Left lung (tissue), 10 donors: ENCODE results near the gene PEX5L. TPM values are rescaled to one million over a fixed set of nuclear protein-coding genes. Genes with fewer than 3 reads are reported as not detected.
A peak's percentile ranks its signal among the peaks of the same experiment; 100 is the strongest.

Source experiments
- ATAC-seq: fragments of 200-7000 bp; cut with Tn5 transposase; one replicate; pipeline ENCODE4 v1.9.1; 2020; ENCODE audit warnings: moderate library complexity
- DNase-seq, 4 donors: peaks; one replicate each; pipeline ENCODE4 v3.0.0-alpha.2; 2013 to 2020
- H3K27ac ChIP-seq, 2 donors: fragments of 200-600 bp; sonication (generic) in 1 of 2; one replicate each; pipeline versions ENCODE4 v1.5.0 to v1.8.0; 2020 to 2021
- H3K27me3 ChIP-seq, 2 donors: fragments of 200-600 bp; sonication (generic) in 1 of 2; one replicate each; pipeline versions ENCODE4 v1.5.0 to v1.8.0; 2020 to 2021
- H3K36me3 ChIP-seq, 2 donors: fragments of 200-600 bp; sonication (generic) in 1 of 2; one replicate each; pipeline versions ENCODE4 v1.5.0 to v1.8.0; 2020 to 2021
- H3K4me1 ChIP-seq, 2 donors: fragments of 200-600 bp; one replicate each; pipeline ENCODE4 v1.8.0; 2021
- H3K4me3 ChIP-seq, 2 donors: fragments of 200-600 bp; sonication (generic) in 1 of 2; one replicate each; pipeline versions ENCODE4 v1.5.0 to v1.8.0; 2020 to 2021; ENCODE audit warnings: mild to moderate bottlenecking in 1 of 2
- H3K9me3 ChIP-seq, 2 donors: fragments of 200-600 bp; sonication (generic) in 1 of 2; one replicate each; pipeline versions ENCODE4 v1.5.0 to v1.8.0; 2020 to 2021
- CTCF ChIP-seq, 2 donors: fragments of 200-600 bp; sonication (generic) in 1 of 2; IDR thresholded peaks; one replicate each; pipeline versions ENCODE4 v1.5.0 to v1.8.0; 2021; ENCODE audit warnings: antibody characterized with exemption in 2 of 2
- intact Hi-C, 2 donors: fragments of 100-400 bp; cut with DNase I; formaldehyde crosslinking; loops; one replicate each; pipeline versions ENCODE4 v1.11.2 to v1.14.2; 2022
- polyA plus RNA-seq, 6 donors: library from polyadenylated mRNA; unstranded; fragments of 120-200 nt; gene quantifications; one replicate each; pipeline ENCODE4 v1.2.1, GENCODE V29; 2013; ENCODE audit not compliant: insufficient read length in 6 of 6
- total RNA-seq, 2 donors: library from RNA; stranded (reverse); fragmentation: NEBNext Ultra II Directional; extraction: Animal tissue kit (Norgen Biotek cat#: 25700); gene quantifications; one replicate each; pipeline ENCODE4 v1.2.1, GENCODE V29; 2021
- donor health status: DM: no; HTN: yes; CAD: no.
- donor health status: DM: no; HTN: no; CAD: no.

Gene PEX5L
- total and polyA plus RNA-seq, 8 donors = 0.33 to 0.63 (median 0.49) TPM; not detected in 2

GRCh38 chr3:179935710-179936109, 101.0 kb downstream of the PEX5L start:
- H3K9me3 ChIP-seq = no peaks in the 10 kb centered on the region
- no peak for DNase-seq
- no peak for TF ChIP-seq CTCF (IDR thresholded peaks at IDR 0.05)
- H3K36me3 ChIP-seq = no peaks in the 10 kb centered on the region
- H3K4me1 ChIP-seq = no peaks in the 10 kb centered on the region
- H3K4me3 ChIP-seq = no peak overlapping the region
- H3K27ac ChIP-seq = no peak overlapping the region
- ATAC-seq = no peak
- intact Hi-C loops = no loop called here
- H3K27me3 ChIP-seq = no peaks in the 10 kb centered on the region

GRCh38 chr3:179933914-179934313, 102.8 kb downstream of the PEX5L start:
- no peak for DNase-seq
- Histone ChIP-seq H3K27ac (no peak overlapping the region), H3K27me3 (no peaks in the 10 kb centered on the region), H3K9me3 (no peaks in the 10 kb centered on the region), H3K4me1 (no peaks in the 10 kb centered on the region), H3K36me3 (no peaks in the 10 kb centered on the region), H3K4me3 (no peak overlapping the region)
- TF ChIP-seq CTCF (IDR thresholded peaks at IDR 0.05) = no peak
- no peak for ATAC-seq
- intact Hi-C loops = no loop called here

- H3K4me3 ChIP-seq = no peak overlapping the region
- no peak for TF ChIP-seq CTCF (IDR thresholded peaks at IDR 0.05)
- ATAC-seq (no peak), DNase-seq (no peak)
- no peaks in the 10 kb centered on the region for H3K27me3 ChIP-seq
- intact Hi-C loops = no loop called here
- no peak overlapping the region for H3K27ac ChIP-seq
- H3K4me1 ChIP-seq = no peaks in the 10 kb centered on the region
- H3K36me3 ChIP-seq = no peaks in the 10 kb centered on the region
- H3K9me3 ChIP-seq = no peaks in the 10 kb centered on the region
These were observed 103.7 kb downstream of the PEX5L start for GRCh38 chr3:179933080-179933479.

- intact Hi-C loops = no loop called here
- H3K9me3 ChIP-seq = no peaks in the 10 kb centered on the region
- TF ChIP-seq CTCF (IDR thresholded peaks at IDR 0.05) = no peak
- DNase-seq (no peak), ATAC-seq (no peak)
- H3K36me3 ChIP-seq = no peaks in the 10 kb centered on the region
- H3K27me3 ChIP-seq = no peaks in the 10 kb centered on the region
- no peaks in the 10 kb centered on the region for H3K4me1 ChIP-seq
- no peak overlapping the region for H3K4me3 ChIP-seq
- no peak overlapping the region for H3K27ac ChIP-seq
These were observed 104.1 kb downstream of the PEX5L start for GRCh38 chr3:179932674-179933073.

GRCh38 chr3:179929091-179929529, 107.6 kb downstream of the PEX5L start:
- intact Hi-C loops = no loop called here

More at GRCh38 chr3:179929091-179929529, 107.6 kb downstream of the PEX5L start:
- Histone ChIP-seq H3K4me1 (no peaks in the 10 kb centered on the region), H3K27ac (no peak overlapping the region), H3K27me3 (peaks cover 0 to 6% of the 10 kb centered on the region in 2 donors), H3K9me3 (no peaks in the 10 kb centered on the region), H3K36me3 (no peaks in the 10 kb centered on the region), H3K4me3 (no peak overlapping the region)
- ATAC-seq (peak; percentile 80), DNase-seq (peak in 3 of 4 donors; percentile 16 to 58 (median 36))
- TF ChIP-seq CTCF (IDR thresholded peaks at IDR 0.05) = peak; percentile 54 to 74
